HG02870 (cell line): Measurements from ENCODE around the gene SEC14L5.

ENCODE experiments used
- ATAC-seq: cut with Tn5 transposase; IDR thresholded peaks from one replicate; pipeline ENCODE4 v1.9.1; 2021; ENCODE audit warnings: mild to moderate bottlenecking, moderate library complexity; ENCODE audit not compliant: unreplicated experiment

SEC14L5 gene

GRCh38 chr16:4957720-4958509 lies at the start of gene SEC14L5:
TSS of gene SEC14L5 (plus strand) at chr16:4958330. CDS start at chr16:4959324, 994 bp downstream.
- peak; percentile 51 for ATAC-seq

- ATAC-seq, result no peak
These were observed 49.2 kb upstream of the SEC14L5 start for GRCh38 chr16:4908854-4909401.

GRCh38 chr16:4909825-4910224 lies 48.3 kb upstream of the SEC14L5 start:
- no peak for ATAC-seq

GRCh38 chr16:4910828-4911227 lies 47.3 kb upstream of the SEC14L5 start:
- ATAC-seq, result no peak

GRCh38 chr16:4911970-4912386 lies 46.2 kb upstream of the SEC14L5 start:
- no peak for ATAC-seq

GRCh38 chr16:4913130-4913773 lies 44.9 kb upstream of the SEC14L5 start:
- no peak for ATAC-seq

- no peak for ATAC-seq
These were observed 44.2 kb upstream of the SEC14L5 start for GRCh38 chr16:4913774-4914525.

- no peak for ATAC-seq
These were observed 43.5 kb upstream of the SEC14L5 start for GRCh38 chr16:4914528-4915225.

- no peak for ATAC-seq
These were observed 42.8 kb upstream of the SEC14L5 start for GRCh38 chr16:4915226-4915761.

- no peak for ATAC-seq
These were observed 41.0 kb upstream of the SEC14L5 start for GRCh38 chr16:4917117-4917516.

- ATAC-seq, result no peak
These were observed 39.3 kb upstream of the SEC14L5 start for GRCh38 chr16:4918781-4919251.

GRCh38 chr16:4920826-4921225 lies 37.3 kb upstream of the SEC14L5 start:
- ATAC-seq, result no peak

GRCh38 chr16:4922721-4923342 lies 35.3 kb upstream of the SEC14L5 start:
- no peak for ATAC-seq

- no peak for ATAC-seq
These were observed 34.3 kb upstream of the SEC14L5 start for GRCh38 chr16:4923853-4924252.

- no peak for ATAC-seq
These were observed 33.4 kb upstream of the SEC14L5 start for GRCh38 chr16:4924593-4925292.

- ATAC-seq, result no peak
These were observed 32.9 kb upstream of the SEC14L5 start for GRCh38 chr16:4925293-4925607.

- ATAC-seq, result no peak
These were observed 32.3 kb upstream of the SEC14L5 start for GRCh38 chr16:4925791-4926190.

- ATAC-seq, result no peak
These were observed 31.2 kb upstream of the SEC14L5 start for GRCh38 chr16:4926928-4927327.

GRCh38 chr16:4927661-4928060 lies 30.5 kb upstream of the SEC14L5 start:
- ATAC-seq, result no peak
